DND-41 (cell line): ENCODE measurements around the gene RBSN.

ENCODE experiments used
- ATAC-seq: fragments of 200-7000 bp; cut with Tn5 transposase; 3 replicates; pipeline ENCODE4 v1.9.1; 2021; ENCODE audit warnings: low read depth; ENCODE audit not compliant: insufficient read depth
- DNase-seq: peaks from one replicate; pipeline ENCODE4 v3.0.0-alpha.2; 2020
- H2AFZ ChIP-seq: 2 replicates; pipeline ENCODE4 v1.6.0; 2012; ENCODE audit warnings: low read depth, low read length
- H3K27ac ChIP-seq: 2 replicates; pipeline ENCODE4 v1.5.1; 2012; ENCODE audit warnings: low read length, inconsistent platforms
- H3K27me3 ChIP-seq: fragments of 200-600 bp; sonication (generic); 2 replicates; pipeline ENCODE4 v1.6.0; 2012; ENCODE audit warnings: low read length, mild to moderate bottlenecking, inconsistent platforms; ENCODE audit not compliant: insufficient read depth, poor library complexity
- H3K36me3 ChIP-seq: 2 replicates; pipeline ENCODE4 v1.5.1; 2012; ENCODE audit warnings: low read length, inconsistent platforms; ENCODE audit not compliant: insufficient read depth
- H3K4me1 ChIP-seq: 2 replicates; pipeline ENCODE4 v1.5.1; 2012; ENCODE audit warnings: mild to moderate bottlenecking, low read length; ENCODE audit not compliant: insufficient read depth
- H3K4me2 ChIP-seq: 2 replicates; pipeline ENCODE4 v1.6.0; 2012; ENCODE audit warnings: mild to moderate bottlenecking, moderate library complexity, low read length, inconsistent platforms; ENCODE audit not compliant: insufficient read depth
- H3K4me3 ChIP-seq, 2 experiments: fragments of 200-600 bp in 1 of 2; shearing (Covaris generic) in 1 of 2; 2 replicates each; pipeline ENCODE4 v1.5.1; 2012 to 2016; ENCODE audit warnings: inconsistent platforms in 2 of 2, low read length in 2 of 2, mild to moderate bottlenecking in 2 of 2, low read depth in 1 of 2, moderate library complexity in 1 of 2
- H3K79me2 ChIP-seq: 2 replicates; pipeline ENCODE4 v1.6.0; 2012; ENCODE audit warnings: low read length, inconsistent platforms; ENCODE audit not compliant: insufficient read depth
- H3K9ac ChIP-seq: 2 replicates; pipeline ENCODE4 v1.6.0; 2012; ENCODE audit warnings: low read depth, mild to moderate bottlenecking, inconsistent platforms, low read length, moderate library complexity
- H3K9me3 ChIP-seq: 2 replicates; pipeline ENCODE4 v1.5.1; 2012; ENCODE audit warnings: low read length, moderate library complexity, mild to moderate bottlenecking, inconsistent platforms; ENCODE audit not compliant: insufficient read depth, severe bottlenecking
- H4K20me1 ChIP-seq: 2 replicates; pipeline ENCODE4 v1.6.0; 2012; ENCODE audit warnings: low read length; ENCODE audit not compliant: insufficient read depth
- CTCF ChIP-seq: IDR thresholded peaks from 2 replicates; pipeline ENCODE4 v1.5.1; 2012; ENCODE audit warnings: borderline replicate concordance, low read length, moderate library complexity, mild to moderate bottlenecking; ENCODE audit not compliant: poor library complexity, severe bottlenecking; ENCODE audit errors: extremely low read depth
- EZH2 ChIP-seq: IDR thresholded peaks from 3 replicates; pipeline ENCODE4 v1.6.1; 2012; ENCODE audit warnings: borderline replicate concordance, low read depth, mild to moderate bottlenecking, moderate library complexity, low read length, inconsistent platforms; ENCODE audit not compliant: severe bottlenecking

RBSN gene

GRCh38 chr3:15055019-15055557 lies 43.9 kb downstream of the RBSN start:
- ATAC-seq (no peak), DNase-seq (no peak)
- Histone ChIP-seq H3K9ac (no peak overlapping the region), H2AFZ (no peak overlapping the region), H3K79me2 (peaks cover 94% of the 10 kb centered on the region), H3K4me3 (no peak overlapping the region), H3K36me3 (peaks cover 77% of the 10 kb centered on the region), H3K27ac (no peak overlapping the region), H3K4me2 (no peak overlapping the region), H3K4me1 (no peaks in the 10 kb centered on the region; the same call in 1 of the 2 replicates), H4K20me1 (peaks cover 45% of the 10 kb centered on the region; the same call in 1 of the 2 replicates), H3K9me3 (no peaks in the 10 kb centered on the region), H3K27me3 (no peaks in the 10 kb centered on the region)
- no peak for TF ChIP-seq CTCF
- TF ChIP-seq EZH2, result no peak

GRCh38 chr3:15053541-15053940 lies 45.4 kb downstream of the RBSN start:
- Histone ChIP-seq H3K9me3 (no peaks in the 10 kb centered on the region), H3K4me1 (no peaks in the 10 kb centered on the region; the same call in 1 of the 2 replicates), H3K36me3 (peaks cover 81% of the 10 kb centered on the region), H3K4me2 (no peak overlapping the region), H3K27me3 (no peaks in the 10 kb centered on the region), H3K27ac (no peak overlapping the region), H3K79me2 (peaks cover 90% of the 10 kb centered on the region), H3K9ac (no peak overlapping the region), H4K20me1 (peaks cover 49% of the 10 kb centered on the region; the same call in 1 of the 2 replicates), H3K4me3 (no peak overlapping the region), H2AFZ (no peak overlapping the region)
- TF ChIP-seq CTCF (no peak), EZH2 (no peak)
- DNase-seq, result no peak
- ATAC-seq, result no peak

GRCh38 chr3:15052335-15053242 lies 46.4 kb downstream of the RBSN start:
- Histone ChIP-seq H3K27me3 (no peaks in the 10 kb centered on the region), H3K4me2 (no peak overlapping the region), H2AFZ (no peak overlapping the region), H3K9ac (no peak overlapping the region), H3K4me3 (no peak overlapping the region), H3K36me3 (peaks cover 82% of the 10 kb centered on the region), H3K9me3 (no peaks in the 10 kb centered on the region), H3K27ac (no peak overlapping the region), H3K79me2 (peaks cover 83% of the 10 kb centered on the region), H3K4me1 (no peaks in the 10 kb centered on the region; the same call in 1 of the 2 replicates), H4K20me1 (peaks cover 47% of the 10 kb centered on the region; the same call in 1 of the 2 replicates)
- TF ChIP-seq EZH2 (no peak), CTCF (peak; percentile 1)
- DNase-seq, result no peak
- ATAC-seq, result no peak
